HL-60 (cell line): ENCODE data around the gene PPP1R7.

ENCODE experiments used
- DNase-seq, 2 experiments: peaks; one replicate each; pipeline ENCODE4 v3.0.0-alpha.2; 2010 to 2020; ENCODE audit warnings: low read depth in 1 of 2, low spot score in 1 of 2
- H3K27ac ChIP-seq: fragments of 250-450 bp; sonication (Bioruptor Pico); replicated peaks from 2 replicates; pipeline ENCODE4 v1.5.1; 2020; ENCODE audit warnings: mild to moderate bottlenecking, moderate library complexity
- H3K27me3 ChIP-seq: fragments of 250-450 bp; sonication (Bioruptor Pico); 2 replicates; pipeline ENCODE4 v1.5.1; 2021; ENCODE audit warnings: mild to moderate bottlenecking, moderate library complexity; ENCODE audit not compliant: insufficient read depth, poor library complexity, severe bottlenecking
- H3K4me3 ChIP-seq: replicated peaks from 2 replicates; pipeline ENCODE4 v1.5.1; 2011; ENCODE audit warnings: mild to moderate bottlenecking, control low read depth, low read length; ENCODE audit not compliant: insufficient read depth
- CTCF ChIP-seq: IDR thresholded peaks from one replicate; pipeline ENCODE4 v1.5.1; 2011; ENCODE audit warnings: low read length, control low read depth, inconsistent platforms; ENCODE audit not compliant: insufficient read depth
- GABPA ChIP-seq: IDR thresholded peaks from 2 replicates; pipeline ENCODE4 v1.6.1; 2012; ENCODE audit warnings: low read depth
- POLR2AphosphoS5 ChIP-seq: IDR thresholded peaks from 2 replicates; pipeline ENCODE4 v1.6.1; 2012; ENCODE audit warnings: low read depth
- REST ChIP-seq: IDR thresholded peaks from 2 replicates; pipeline ENCODE4 v1.6.1; 2012; ENCODE audit warnings: low read depth; ENCODE audit not compliant: insufficient replicate concordance
- SPI1 ChIP-seq: IDR thresholded peaks from 2 replicates; pipeline ENCODE4 v1.6.1; 2012; ENCODE audit warnings: low read depth, mild to moderate bottlenecking, borderline replicate concordance

The PPP1R7 gene

GRCh38 chr2:241142063-241142462 lies 8.2 kb upstream of the PPP1R7 start:
- H3K27me3 ChIP-seq, result no peaks in the 10 kb centered on the region
- no peak overlapping the region for H3K27ac ChIP-seq
- DNase-seq, result no peak
- no peak overlapping the region for H3K4me3 ChIP-seq
- TF ChIP-seq GABPA, result no peak
- peak; percentile 79 for TF ChIP-seq SPI1

- Histone ChIP-seq H3K4me3 (no peak overlapping the region), H3K27ac (no peak overlapping the region), H3K27me3 (no peaks in the 10 kb centered on the region)
- no peak for DNase-seq
- TF ChIP-seq POLR2AphosphoS5 (no peak), REST (no peak), CTCF (no peak), SPI1 (no peak), GABPA (no peak)
Observed at GRCh38 chr2:241142593-241142992, 7.7 kb upstream of the PPP1R7 start.

GRCh38 chr2:241146286-241146685 lies 4.0 kb upstream of the PPP1R7 start:
- Histone ChIP-seq H3K27ac (no peak overlapping the region), H3K4me3 (no peak overlapping the region), H3K27me3 (no peaks in the 10 kb centered on the region)
- no peak for DNase-seq
- TF ChIP-seq REST, result no peak
- no peak for TF ChIP-seq GABPA
- no peak for TF ChIP-seq CTCF
- TF ChIP-seq POLR2AphosphoS5, result no peak
- no peak for TF ChIP-seq SPI1

GRCh38 chr2:241147336-241147735 lies 2.9 kb upstream of the PPP1R7 start:
- TF ChIP-seq SPI1, result no peak
- TF ChIP-seq POLR2AphosphoS5, result no peak
- no peak for TF ChIP-seq GABPA
- no peak for TF ChIP-seq CTCF
- no peak for TF ChIP-seq REST
- H3K27me3 ChIP-seq, result no peaks in the 10 kb centered on the region
- no peak for DNase-seq
- H3K27ac ChIP-seq, result no peak overlapping the region
- no peak overlapping the region for H3K4me3 ChIP-seq
